GM13976 (cell line): ENCODE measurements around the gene RUNX2.

Experiments
- DNase-seq: peaks from one replicate; pipeline ENCODE4 v3.0.0; 2012; ENCODE audit warnings: low spot score
- CTCF ChIP-seq: IDR thresholded peaks from 2 replicates; pipeline ENCODE4 v1.5.1; 2012; ENCODE audit warnings: borderline replicate concordance, mild to moderate bottlenecking; ENCODE audit not compliant: insufficient read depth; ENCODE audit errors: extremely low read depth, missing control alignments, control extremely low read depth
- in situ Hi-C: fragments of 300-500 bp; cut with MboI; formaldehyde crosslinking; loops from one replicate; pipeline ENCODE4 v1.12.0; 2022; ENCODE audit warnings: low sequenced_read_pairs, mixed read lengths, inconsistent platforms; ENCODE audit not compliant: unreplicated experiment

RUNX2 gene

GRCh38 chr6:45568626-45569025, 240.5 kb downstream of the RUNX2 start:
- TF ChIP-seq CTCF = no peak
- in situ Hi-C loops = no loop called here

GRCh38 chr6:45569210-45569945, 241.2 kb downstream of the RUNX2 start:
- in situ Hi-C loops = no loop called here
- no peak for DNase-seq
- TF ChIP-seq CTCF = no peak

More at GRCh38 chr6:45568626-45569025, 240.5 kb downstream of the RUNX2 start:
- no peak for DNase-seq

- in situ Hi-C loops = no loop called here
- no peak for TF ChIP-seq CTCF
- no peak for DNase-seq
These were observed 243.0 kb downstream of the RUNX2 start for GRCh38 chr6:45571159-45571558.

GRCh38 chr6:45572833-45573232, 244.7 kb downstream of the RUNX2 start:
- in situ Hi-C loops = no loop called here
- DNase-seq = no peak
- TF ChIP-seq CTCF = no peak

- DNase-seq = no peak
- in situ Hi-C loops = no loop called here
- TF ChIP-seq CTCF = no peak
These were observed 245.9 kb downstream of the RUNX2 start for GRCh38 chr6:45574014-45574461.

GRCh38 chr6:45574885-45575284, 246.8 kb downstream of the RUNX2 start:
- DNase-seq = no peak
- in situ Hi-C loops = no loop called here
- no peak for TF ChIP-seq CTCF
